Psoas muscle (tissue), 8 donors: ENCODE results near the gene SLC18A2. TPM values are rescaled to one million over a fixed set of nuclear protein-coding genes. Genes with fewer than 3 reads are reported as not detected.
"Not testable (repeated sequence)": the region's sequence is repeated elsewhere in the genome, so short reads cannot be mapped to it uniquely, and the experiment has no call there.

Experiments used
- ATAC-seq, 4 donors: fragments of 200-7000 bp; cut with Tn5 transposase; one replicate each; pipeline ENCODE4 v1.9.1; 2020; ENCODE audit warnings: moderate library complexity in 3 of 4, mild to moderate bottlenecking in 2 of 4
- DNase-seq, 2 donors: peaks; one replicate each; pipeline ENCODE4 v3.0.0-alpha.2; 2020
- H3K27ac ChIP-seq: fragments of 200-600 bp; one replicate; pipeline ENCODE4 v1.8.0; 2022
- H3K27me3 ChIP-seq, 3 donors: fragments of 200-600 bp in 1 of 3; one replicate each; pipeline versions ENCODE4 v1.6.1 to v1.8.0; 2013 to 2022; ENCODE audit warnings: low read length in 2 of 3, mild to moderate bottlenecking in 2 of 3, moderate library complexity in 1 of 3; ENCODE audit not compliant: insufficient read depth in 3 of 3
- H3K36me3 ChIP-seq, 2 donors: fragments of 200-600 bp in 1 of 2; one replicate each; pipeline versions ENCODE4 v1.6.1 to v1.8.0; 2013 to 2022; ENCODE audit warnings: low read depth in 1 of 2, mild to moderate bottlenecking in 1 of 2, moderate library complexity in 1 of 2; ENCODE audit not compliant: insufficient read depth in 1 of 2
- H3K4me1 ChIP-seq: fragments of 200-600 bp; one replicate; pipeline ENCODE4 v1.8.0; 2022
- H3K4me3 ChIP-seq: fragments of 200-600 bp; one replicate; pipeline ENCODE4 v1.8.0; 2022; ENCODE audit warnings: mild to moderate bottlenecking
- H3K9me3 ChIP-seq: fragments of 200-600 bp; one replicate; pipeline ENCODE4 v1.8.0; 2022
- WGBS, 3 donors: extraction: QIAGEN DNeasy Blood & Tissue Kit; methylation state at CpG; one replicate each; pipeline versions ENCODE4 v1.1.6 to v1.1.7; 2013; 5-methylcytosine and 5-hydroxymethylcytosine counted together
- intact Hi-C, 2 donors: fragments of 100-400 bp; cut with DNase I; formaldehyde crosslinking; loops; one replicate each; pipeline versions ENCODE4 v1.11.0 to v1.14.2; 2022
- polyA plus RNA-seq, 3 donors: library from polyadenylated mRNA; stranded (reverse); fragments of 200-250 nt; gene quantifications; one replicate each; pipeline ENCODE4 v1.2.3, GENCODE V29; 2013
- total RNA-seq, 4 donors: library from RNA; stranded (reverse); fragmentation: NEBNext Ultra II Directional in 2 of 4; extraction: Animal tissue kit (Norgen Biotek cat#: 25700) in 2 of 4; gene quantifications; one replicate each; pipeline versions ENCODE4 v1.2.1 to v1.2.4, GENCODE V29; 2021 to 2023
- TF ChIP-seq, protein P1 (sequence below): fragments of 200-600 bp; IDR thresholded peaks from one replicate; pipeline ENCODE4 v1.8.0; 2022; ENCODE audit warnings: antibody characterized with exemption
- donor health status: healthy with polysubstance abuse.
- donor health status: DM: no; HTN: no; CAD: no; lungs with moderate emphysema.
- donor health status: Bipolar disorder and iron deficiency.
- donor health status: healthy.
- donor health status: DM: yes; HTN: yes; CAD: no.
- donor health status: DM: no; HTN: no; CAD: no.
- donor health status: DM: no; HTN: no; CAD: no.
- donor health status: DM: yes; HTN: yes; CAD: no.

Gene SLC18A2
- total and polyA plus RNA-seq, 7 donors: 0.01 to 0.27 (median 0.10) TPM

- H3K36me3 ChIP-seq: no peaks in the 10 kb centered on the region
- H3K27me3 ChIP-seq: peaks cover 0 to 16% (median 6%) of the 10 kb centered on the region in 3 donors
- no peak for ATAC-seq
- H3K9me3 ChIP-seq: no peaks in the 10 kb centered on the region
- H3K4me1 ChIP-seq: no peaks in the 10 kb centered on the region
- no peak overlapping the region for H3K27ac ChIP-seq
- no peak for DNase-seq
- intact Hi-C loops: no loop called here
- no peak overlapping the region for H3K4me3 ChIP-seq
- WGBS, 3 donors: 37 to 44% (median 38%) methylated on average over 10 of the region's 10 CpGs
- TF ChIP-seq, protein P1, sequence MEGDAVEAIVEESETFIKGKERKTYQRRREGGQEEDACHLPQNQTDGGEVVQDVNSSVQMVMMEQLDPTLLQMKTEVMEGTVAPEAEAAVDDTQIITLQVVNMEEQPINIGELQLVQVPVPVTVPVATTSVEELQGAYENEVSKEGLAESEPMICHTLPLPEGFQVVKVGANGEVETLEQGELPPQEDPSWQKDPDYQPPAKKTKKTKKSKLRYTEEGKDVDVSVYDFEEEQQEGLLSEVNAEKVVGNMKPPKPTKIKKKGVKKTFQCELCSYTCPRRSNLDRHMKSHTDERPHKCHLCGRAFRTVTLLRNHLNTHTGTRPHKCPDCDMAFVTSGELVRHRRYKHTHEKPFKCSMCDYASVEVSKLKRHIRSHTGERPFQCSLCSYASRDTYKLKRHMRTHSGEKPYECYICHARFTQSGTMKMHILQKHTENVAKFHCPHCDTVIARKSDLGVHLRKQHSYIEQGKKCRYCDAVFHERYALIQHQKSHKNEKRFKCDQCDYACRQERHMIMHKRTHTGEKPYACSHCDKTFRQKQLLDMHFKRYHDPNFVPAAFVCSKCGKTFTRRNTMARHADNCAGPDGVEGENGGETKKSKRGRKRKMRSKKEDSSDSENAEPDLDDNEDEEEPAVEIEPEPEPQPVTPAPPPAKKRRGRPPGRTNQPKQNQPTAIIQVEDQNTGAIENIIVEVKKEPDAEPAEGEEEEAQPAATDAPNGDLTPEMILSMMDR: no peak
Measured at GRCh38 chr10:117226813-117227451, 14.0 kb upstream of the SLC18A2 start.

DNA sequence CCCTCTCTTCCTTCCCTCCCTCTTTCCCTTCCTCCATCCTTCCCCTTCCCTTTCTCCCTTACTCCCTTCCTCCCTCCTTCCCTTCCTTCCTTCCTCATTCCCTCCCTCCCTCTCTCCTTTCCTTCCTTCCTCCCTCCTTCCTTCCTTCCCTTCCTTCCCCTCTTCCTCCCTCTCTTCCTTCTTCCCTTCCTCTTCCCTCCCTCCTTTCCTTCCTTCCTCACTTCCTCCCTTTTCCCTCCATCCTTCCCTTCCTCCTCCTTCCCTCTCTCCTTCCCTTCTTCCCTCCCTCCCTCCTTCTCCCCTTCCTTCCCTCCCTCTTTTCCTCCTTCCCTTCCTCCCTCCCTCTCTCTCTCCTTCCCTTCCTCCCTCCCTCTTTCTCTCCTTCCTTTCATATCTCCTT is 12.7 kb upstream of the SLC18A2 start:
- TF ChIP-seq, protein P1: no peak
- H3K27me3 ChIP-seq: peaks cover 0 to 8% (median 6%) of the 10 kb centered on the region in 3 donors

DNA sequence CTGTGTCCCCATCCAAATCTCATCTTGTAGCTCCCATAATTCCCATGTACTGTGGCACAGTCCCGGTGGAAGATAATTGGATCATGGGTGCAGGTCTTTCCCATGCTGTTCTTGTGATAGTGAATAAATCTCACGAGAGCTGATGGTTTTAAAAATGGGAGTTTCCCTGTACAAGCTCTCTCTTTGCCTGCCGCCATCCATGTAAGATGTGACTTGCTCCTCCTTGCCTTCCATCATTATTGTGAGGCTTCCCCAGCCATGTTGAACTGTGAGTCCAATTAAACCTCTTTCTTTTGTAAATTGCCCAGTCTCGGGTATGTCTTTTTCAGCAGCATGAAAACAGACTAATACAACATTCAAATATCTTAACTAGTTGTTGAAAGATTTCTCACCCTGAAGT is 10.8 kb upstream of the SLC18A2 start:
- H3K9me3 ChIP-seq, ATAC-seq, H3K36me3 ChIP-seq, H3K4me3 ChIP-seq, DNase-seq, H3K27ac ChIP-seq, H3K27me3 ChIP-seq, intact Hi-C loops, H3K4me1 ChIP-seq: not testable (repeated sequence)
- WGBS, 3 donors: 82 to 88% (median 88%) methylated on average over 4 of the region's 4 CpGs

More for the DNA sequence above, 12.7 kb upstream of the SLC18A2 start:
- Histone ChIP-seq H3K27ac (no peak overlapping the region), H3K4me1 (no peaks in the 10 kb centered on the region), H3K9me3 (no peaks in the 10 kb centered on the region), H3K4me3 (no peak overlapping the region), H3K36me3 (no peaks in the 10 kb centered on the region)
- intact Hi-C loops: no loop called here
- no peak for ATAC-seq
- no peak for DNase-seq

DNA sequence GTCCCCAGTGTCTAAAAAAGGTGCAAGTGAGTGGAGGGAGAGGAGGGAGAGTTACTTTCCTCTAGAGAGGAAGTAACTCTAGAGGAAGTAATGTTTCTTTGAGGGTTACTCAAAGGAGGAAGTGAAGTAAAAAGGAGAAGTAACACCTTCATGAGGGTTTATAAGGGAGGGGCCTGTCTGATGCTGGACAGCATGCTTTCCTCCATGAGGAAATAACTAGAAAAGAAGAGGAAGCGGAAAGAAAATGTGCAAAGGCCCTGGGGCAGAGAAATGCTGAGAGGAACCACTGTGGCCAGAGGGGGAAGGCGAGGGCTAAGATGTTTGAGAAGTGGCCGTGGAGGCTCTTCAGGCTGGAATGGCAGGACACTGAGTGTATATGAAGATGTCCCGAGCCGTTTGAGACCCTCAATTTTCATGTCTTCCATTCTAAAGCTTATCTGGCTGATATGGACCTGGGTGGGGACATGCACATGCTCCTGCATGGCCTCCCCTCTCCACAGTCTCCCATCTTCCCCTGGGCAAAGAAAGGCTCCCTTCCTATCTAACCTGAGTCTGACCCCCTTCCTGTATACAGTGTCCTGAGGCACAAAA is 3.4 kb upstream of the SLC18A2 start:
- H3K27me3 ChIP-seq: peaks cover 11 to 32% (median 13%) of the 10 kb centered on the region in 3 donors

DNA sequence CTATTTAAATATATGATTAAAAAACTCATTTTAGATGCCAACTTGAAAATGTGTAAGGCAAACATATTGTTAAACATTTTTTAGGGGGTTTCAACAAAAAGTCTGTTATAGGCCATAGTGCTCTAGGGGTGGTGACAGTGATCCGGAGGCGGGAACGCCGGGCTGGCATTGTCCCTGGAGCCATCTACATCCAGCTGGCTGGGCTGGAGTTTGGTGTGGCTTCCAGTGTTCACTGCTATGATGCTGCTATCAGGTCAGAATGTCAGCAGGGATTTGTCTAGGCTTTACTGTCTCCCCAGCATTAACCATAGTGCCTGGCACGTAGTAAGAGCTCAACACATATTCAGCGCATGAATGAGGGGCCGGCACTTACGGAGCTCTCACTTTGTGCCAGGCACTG is 1.9 kb upstream of the SLC18A2 start:
- Histone ChIP-seq H3K36me3 (no peaks in the 10 kb centered on the region), H3K27ac (no peak overlapping the region), H3K4me3 (no peak overlapping the region), H3K4me1 (no peaks in the 10 kb centered on the region), H3K27me3 (peaks cover 11 to 45% (median 15%) of the 10 kb centered on the region in 3 donors), H3K9me3 (no peaks in the 10 kb centered on the region)
- ATAC-seq (no peak), DNase-seq (no peak)
- TF ChIP-seq, protein P1: no peak
- WGBS, 3 donors: 65 to 71% (median 71%) methylated on average over 8 of the region's 8 CpGs
- intact Hi-C loops: no loop called here

More for the DNA sequence above, 3.4 kb upstream of the SLC18A2 start:
- Histone ChIP-seq H3K27ac (no peak overlapping the region), H3K4me1 (no peaks in the 10 kb centered on the region), H3K4me3 (no peak overlapping the region), H3K36me3 (no peaks in the 10 kb centered on the region), H3K9me3 (no peaks in the 10 kb centered on the region)
- TF ChIP-seq, protein P1: no peak
- ATAC-seq (no peak), DNase-seq (no peak)
- WGBS, 3 donors: 81 to 91% (median 86%) methylated on average over 5 of the region's 5 CpGs
- intact Hi-C loops: no loop called here
